Measurements from ENCODE around the gene OSCP1. TPM values are rescaled to one million over a fixed set of nuclear protein-coding genes. Genes with fewer than 3 reads are reported as not detected.
A peak's percentile ranks its signal among the peaks of the same experiment; 100 is the strongest.

The OSCP1 gene
- total and polyA plus RNA-seq, 2 donors (not counting 1 experiment from before 2014, with no cell fraction given), result 6.5 to 10.7 TPM

GRCh38 chr1:36372617-36373016 is 77.6 kb downstream of the OSCP1 start:
- TF ChIP-seq CTCF (conservative IDR thresholded peaks at IDR 0.05 in 1 of 2, IDR thresholded peaks at IDR 0.05 in 1 of 2; ENCODE audit: low read depth in 1 of 2, low read length in 2 of 2), result no peak
- TF ChIP-seq EZH2 (IDR thresholded peaks at IDR 0.05; ENCODE audit: low read length, missing control alignments), result no peak
- peak in 1 of 2 donors; percentile 34 for DNase-seq (ENCODE audit: low read depth in 2 of 2)
- Histone ChIP-seq H2AFZ (ENCODE audit: low read length) (no peak overlapping the region), H3K9me3 (ENCODE audit: control insufficient read depth, insufficient read depth, low read depth, low read length) (no peaks in the 10 kb centered on the region), H4K20me1 (ENCODE audit: control insufficient read depth, extremely low read depth, insufficient read depth, low read length) (no peaks in the 10 kb centered on the region), H3K79me2 (ENCODE audit: control insufficient read depth, insufficient read depth, low read length) (peaks cover 45% of the 10 kb centered on the region), H3K9ac (ENCODE audit: insufficient read depth, low read length) (no peak overlapping the region), H3K36me3 (ENCODE audit: control insufficient read depth, insufficient read depth, low read length) (peaks cover 5% of the 10 kb centered on the region), H3K4me3 (replicated peaks in 1 of 4; ENCODE audit: control extremely low read depth in 1 of 4, insufficient read depth in 1 of 4, low read depth in 3 of 4, low read length in 4 of 4) (no peak overlapping the region), H3K4me1 (ENCODE audit: control insufficient read depth, extremely low read depth, insufficient read depth, low read length) (peaks cover 34% of the 10 kb centered on the region), H3K27me3 (ENCODE audit: control insufficient read depth, insufficient read depth, low read length) (no peaks in the 10 kb centered on the region), H3K27ac (ENCODE audit: insufficient read depth, low read length) (peak overlapping the region; percentile 92), H3K4me2 (ENCODE audit: extremely low read depth, insufficient read depth, low read length) (peak overlapping the region; percentile 71)

- Histone ChIP-seq H2AFZ (ENCODE audit: low read length) (no peak overlapping the region), H3K9ac (ENCODE audit: insufficient read depth, low read length) (no peak overlapping the region), H3K4me1 (ENCODE audit: control insufficient read depth, extremely low read depth, insufficient read depth, low read length) (peaks cover 43% of the 10 kb centered on the region), H3K4me2 (ENCODE audit: extremely low read depth, insufficient read depth, low read length) (no peak overlapping the region), H3K27me3 (ENCODE audit: control insufficient read depth, insufficient read depth, low read length) (no peaks in the 10 kb centered on the region), H3K36me3 (ENCODE audit: control insufficient read depth, insufficient read depth, low read length) (peaks cover 5% of the 10 kb centered on the region), H3K27ac (ENCODE audit: insufficient read depth, low read length) (no peak overlapping the region), H3K79me2 (ENCODE audit: control insufficient read depth, insufficient read depth, low read length) (peaks cover 45% of the 10 kb centered on the region), H3K4me3 (replicated peaks in 1 of 4; ENCODE audit: control extremely low read depth in 1 of 4, insufficient read depth in 1 of 4, low read depth in 3 of 4, low read length in 4 of 4) (no peak overlapping the region), H3K9me3 (ENCODE audit: control insufficient read depth, insufficient read depth, low read depth, low read length) (no peaks in the 10 kb centered on the region), H4K20me1 (ENCODE audit: control insufficient read depth, extremely low read depth, insufficient read depth, low read length) (no peaks in the 10 kb centered on the region)
- peak; percentile 85 to 87 for TF ChIP-seq CTCF (conservative IDR thresholded peaks at IDR 0.05 in 1 of 2, IDR thresholded peaks at IDR 0.05 in 1 of 2; ENCODE audit: low read depth in 1 of 2, low read length in 2 of 2)
- no peak for TF ChIP-seq EZH2 (IDR thresholded peaks at IDR 0.05; ENCODE audit: low read length, missing control alignments)
- peak; percentile 45 to 63 for DNase-seq (ENCODE audit: low read depth in 2 of 2)
Measured at GRCh38 chr1:36369061-36369861, 81.0 kb downstream of the OSCP1 start.

Other genes starting within 250 kb of the OSCP1 start
- 67.5 and 92.5 TPM in 2 replicates for gene THRAP3, start 226.0 kb downstream of the OSCP1 start, total RNA-seq
- gene THRAP3, start 226.0 kb downstream of the OSCP1 start, polyA plus RNA-seq, result 96.4 and 97.5 TPM in 2 replicates
- 2.8 and 3.3 TPM in 2 replicates for gene SH3D21, start 144.1 kb downstream of the OSCP1 start, total RNA-seq
- gene SH3D21, start 144.1 kb downstream of the OSCP1 start, polyA plus RNA-seq, result 1.1 and 1.9 TPM in 2 replicates
- gene EVA1B, start 126.8 kb downstream of the OSCP1 start, total RNA-seq, result 199 and 248 TPM in 2 replicates
- gene EVA1B, start 126.8 kb downstream of the OSCP1 start, polyA plus RNA-seq, result 22.7 and 27.1 TPM in 2 replicates
- gene STK40, start 64.5 kb downstream of the OSCP1 start, total RNA-seq, result 10.5 and 14.2 TPM in 2 replicates
- 15.1 and 15.4 TPM in 2 replicates for gene STK40, start 64.5 kb downstream of the OSCP1 start, polyA plus RNA-seq
- gene LSM10, start 52.5 kb downstream of the OSCP1 start, total RNA-seq, result 13.9 and 19.2 TPM in 2 replicates
- gene LSM10, start 52.5 kb downstream of the OSCP1 start, polyA plus RNA-seq, result 33.5 and 49.1 TPM in 2 replicates
- 75.0 and 75.5 TPM in 2 replicates for gene MRPS15, start 13.9 kb upstream of the OSCP1 start, total RNA-seq
- 99.1 and 112 TPM in 2 replicates for gene MRPS15, start 13.9 kb upstream of the OSCP1 start, polyA plus RNA-seq
- gene CSF3R, start 32.5 kb upstream of the OSCP1 start, total RNA-seq, result under 0.01 and 0.51 TPM in 2 replicates
- not detected in 2 replicates for gene CSF3R, start 32.5 kb upstream of the OSCP1 start, polyA plus RNA-seq

All from fibroblast of lung (primary cell).